ENCODE results near the gene CTNNBIP1.
"Not testable (repeated sequence)": the region's sequence is repeated elsewhere in the genome, so short reads cannot be mapped to it uniquely, and the experiment has no call there.

CTNNBIP1 gene

GRCh38 chr1:9808459-9808858 is 101.6 kb downstream of the CTNNBIP1 start:
- no peak for DNase-seq (ENCODE audit: low read depth)
- H3K4me3 ChIP-seq (ENCODE audit: low read depth, low read length) = no peak overlapping the region
- TF ChIP-seq CTCF (IDR thresholded peaks at IDR 0.05; ENCODE audit: low read depth, low read length) (no peak), POLR2A (IDR thresholded peaks at IDR 0.05; ENCODE audit: extremely low read depth, insufficient read length) (no peak), MAX (IDR thresholded peaks at IDR 0.05; ENCODE audit: low read depth, low read length) (no peak), MYC (IDR thresholded peaks at IDR 0.05; ENCODE audit: low read depth, low read length) (no peak)

GRCh38 chr1:9807541-9807940 is 102.5 kb downstream of the CTNNBIP1 start:
- TF ChIP-seq POLR2A (IDR thresholded peaks at IDR 0.05; ENCODE audit: extremely low read depth, insufficient read length) (no peak), CTCF (IDR thresholded peaks at IDR 0.05; ENCODE audit: low read depth, low read length) (no peak), MAX (IDR thresholded peaks at IDR 0.05; ENCODE audit: low read depth, low read length) (no peak), MYC (IDR thresholded peaks at IDR 0.05; ENCODE audit: low read depth, low read length) (no peak)
- no peak overlapping the region for H3K4me3 ChIP-seq (ENCODE audit: low read depth, low read length)
- peak; percentile 22 for DNase-seq (ENCODE audit: low read depth)

- H3K4me3 ChIP-seq (ENCODE audit: low read depth, low read length); DNase-seq (ENCODE audit: low read depth): not testable (repeated sequence)
Observed at GRCh38 chr1:9805972-9806371, 104.1 kb downstream of the CTNNBIP1 start.

GRCh38 chr1:9805006-9805508 is 105.0 kb downstream of the CTNNBIP1 start:
- DNase-seq (ENCODE audit: low read depth) = no peak
- TF ChIP-seq CTCF (IDR thresholded peaks at IDR 0.05; ENCODE audit: low read depth, low read length) (no peak), MAX (IDR thresholded peaks at IDR 0.05; ENCODE audit: low read depth, low read length) (no peak), MYC (IDR thresholded peaks at IDR 0.05; ENCODE audit: low read depth, low read length) (no peak), POLR2A (IDR thresholded peaks at IDR 0.05; ENCODE audit: extremely low read depth, insufficient read length) (no peak)
- H3K4me3 ChIP-seq (ENCODE audit: low read depth, low read length) = no peak overlapping the region

GRCh38 chr1:9803003-9803918 is 106.8 kb downstream of the CTNNBIP1 start:
- H3K4me3 ChIP-seq (ENCODE audit: low read depth, low read length); DNase-seq (ENCODE audit: low read depth): not testable (repeated sequence)

- DNase-seq (ENCODE audit: low read depth) = no peak
- no peak overlapping the region for H3K4me3 ChIP-seq (ENCODE audit: low read depth, low read length)
- no peak for TF ChIP-seq MYC (IDR thresholded peaks at IDR 0.05; ENCODE audit: low read depth, low read length)
- no peak for TF ChIP-seq MAX (IDR thresholded peaks at IDR 0.05; ENCODE audit: low read depth, low read length)
Observed at GRCh38 chr1:9801909-9802308, 108.2 kb downstream of the CTNNBIP1 start.

Measured in NB4 (cell line).